Fibroblast of mammary gland (primary cell): ENCODE data around the gene FOXP4.

ENCODE experiments used
- DNase-seq: peaks from one replicate; pipeline ENCODE4 v3.0.0-alpha.2; 2010; ENCODE audit warnings: low read depth
- H3K4me3 ChIP-seq: 2 replicates; pipeline ENCODE4 v1.5.1; 2011; ENCODE audit warnings: low read depth, mild to moderate bottlenecking, low read length, moderate library complexity; ENCODE audit not compliant: control insufficient read depth
- TF ChIP-seq, protein P1 (sequence below): conservative IDR thresholded peaks from 2 replicates; pipeline ENCODE4 v1.5.1; 2011; ENCODE audit warnings: low read depth, low read length, inconsistent platforms; ENCODE audit not compliant: control insufficient read depth, insufficient read depth

FOXP4 gene

DNA sequence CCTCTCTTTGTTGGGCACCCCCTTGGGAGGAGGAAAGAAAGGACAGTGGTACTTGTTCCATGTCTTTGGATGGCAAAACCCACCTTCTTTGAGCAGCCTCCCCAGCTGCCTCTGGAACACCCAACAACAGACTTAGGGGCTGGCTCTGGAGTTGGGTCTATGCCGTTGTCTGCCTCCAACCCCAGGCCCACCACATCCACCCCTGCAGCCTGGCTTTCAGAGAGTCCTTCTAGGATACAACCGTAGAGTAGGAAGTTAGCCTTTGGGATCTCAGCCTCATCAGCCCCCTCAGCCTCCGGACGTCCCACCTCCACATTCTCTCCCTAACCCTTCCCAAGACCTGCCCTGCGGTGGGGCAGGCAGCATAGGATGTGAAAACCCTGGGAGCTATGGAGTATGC is 36.4 kb downstream of the FOXP4 start:
- no peak for DNase-seq
- H3K4me3 ChIP-seq = no peak overlapping the region
- TF ChIP-seq, protein P1, sequence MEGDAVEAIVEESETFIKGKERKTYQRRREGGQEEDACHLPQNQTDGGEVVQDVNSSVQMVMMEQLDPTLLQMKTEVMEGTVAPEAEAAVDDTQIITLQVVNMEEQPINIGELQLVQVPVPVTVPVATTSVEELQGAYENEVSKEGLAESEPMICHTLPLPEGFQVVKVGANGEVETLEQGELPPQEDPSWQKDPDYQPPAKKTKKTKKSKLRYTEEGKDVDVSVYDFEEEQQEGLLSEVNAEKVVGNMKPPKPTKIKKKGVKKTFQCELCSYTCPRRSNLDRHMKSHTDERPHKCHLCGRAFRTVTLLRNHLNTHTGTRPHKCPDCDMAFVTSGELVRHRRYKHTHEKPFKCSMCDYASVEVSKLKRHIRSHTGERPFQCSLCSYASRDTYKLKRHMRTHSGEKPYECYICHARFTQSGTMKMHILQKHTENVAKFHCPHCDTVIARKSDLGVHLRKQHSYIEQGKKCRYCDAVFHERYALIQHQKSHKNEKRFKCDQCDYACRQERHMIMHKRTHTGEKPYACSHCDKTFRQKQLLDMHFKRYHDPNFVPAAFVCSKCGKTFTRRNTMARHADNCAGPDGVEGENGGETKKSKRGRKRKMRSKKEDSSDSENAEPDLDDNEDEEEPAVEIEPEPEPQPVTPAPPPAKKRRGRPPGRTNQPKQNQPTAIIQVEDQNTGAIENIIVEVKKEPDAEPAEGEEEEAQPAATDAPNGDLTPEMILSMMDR = no peak

GRCh38 chr6:41583565-41583964 is 37.4 kb downstream of the FOXP4 start:
- H3K4me3 ChIP-seq = no peak overlapping the region
- TF ChIP-seq, protein P1 = no peak
- no peak for DNase-seq

DNA sequence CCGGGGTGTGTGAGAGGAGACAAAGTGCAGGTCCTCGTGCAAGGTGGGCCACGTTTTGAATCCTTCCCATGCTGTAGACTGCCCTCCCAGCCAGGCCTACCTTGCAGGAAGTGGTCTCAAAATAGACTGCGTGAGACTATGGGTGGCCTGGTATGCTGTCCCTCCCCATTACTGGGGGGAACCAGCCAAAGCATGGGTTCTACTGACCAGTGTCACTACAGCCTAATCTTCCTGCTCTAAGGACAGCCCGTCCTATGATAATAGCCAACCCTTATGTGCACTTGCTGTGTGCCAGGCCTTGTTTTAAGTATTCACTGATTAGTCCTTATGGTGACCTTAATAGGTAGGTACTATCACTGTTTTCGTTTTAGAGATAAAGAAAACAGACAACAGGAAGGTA is 38.0 kb downstream of the FOXP4 start:
- no peak for DNase-seq
- H3K4me3 ChIP-seq = no peak overlapping the region
- TF ChIP-seq, protein P1 = no peak

DNA sequence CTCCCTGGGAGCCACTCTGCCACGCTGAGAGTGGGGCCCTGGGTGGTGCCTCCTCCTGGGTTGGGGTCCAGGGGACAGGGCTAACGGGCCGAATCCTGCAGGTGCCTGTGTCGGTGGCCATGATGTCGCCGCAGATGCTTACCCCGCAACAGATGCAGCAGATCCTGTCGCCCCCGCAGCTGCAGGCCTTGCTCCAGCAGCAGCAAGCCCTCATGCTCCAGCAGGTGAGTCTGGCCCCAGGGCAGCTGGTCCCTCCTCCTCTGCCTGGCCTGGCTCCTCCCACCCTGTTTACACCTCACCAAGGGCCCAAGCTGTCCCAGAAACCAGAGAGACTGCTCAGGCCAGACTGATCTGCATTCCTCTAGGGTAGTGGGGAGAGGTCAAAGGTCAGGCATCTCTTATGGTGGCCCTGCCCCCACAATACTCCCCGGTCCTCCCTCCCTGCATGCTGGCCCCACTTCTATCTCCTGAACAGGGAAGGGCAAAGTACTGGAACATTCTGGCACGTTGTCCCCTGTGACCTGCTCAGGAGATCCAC is 38.6 kb downstream of the FOXP4 start:
- DNase-seq = no peak
- H3K4me3 ChIP-seq = no peak overlapping the region
- TF ChIP-seq, protein P1 = no peak

GRCh38 chr6:41585605-41586004 is 39.4 kb downstream of the FOXP4 start:
- TF ChIP-seq, protein P1 = no peak
- no peak for DNase-seq
- no peak overlapping the region for H3K4me3 ChIP-seq

GRCh38 chr6:41586252-41587007 is 40.2 kb downstream of the FOXP4 start:
- H3K4me3 ChIP-seq = no peak overlapping the region
- DNase-seq = no peak
- TF ChIP-seq, protein P1 = no peak
